ENCODE measurements around the gene UBXN6.

The UBXN6 gene

DNA sequence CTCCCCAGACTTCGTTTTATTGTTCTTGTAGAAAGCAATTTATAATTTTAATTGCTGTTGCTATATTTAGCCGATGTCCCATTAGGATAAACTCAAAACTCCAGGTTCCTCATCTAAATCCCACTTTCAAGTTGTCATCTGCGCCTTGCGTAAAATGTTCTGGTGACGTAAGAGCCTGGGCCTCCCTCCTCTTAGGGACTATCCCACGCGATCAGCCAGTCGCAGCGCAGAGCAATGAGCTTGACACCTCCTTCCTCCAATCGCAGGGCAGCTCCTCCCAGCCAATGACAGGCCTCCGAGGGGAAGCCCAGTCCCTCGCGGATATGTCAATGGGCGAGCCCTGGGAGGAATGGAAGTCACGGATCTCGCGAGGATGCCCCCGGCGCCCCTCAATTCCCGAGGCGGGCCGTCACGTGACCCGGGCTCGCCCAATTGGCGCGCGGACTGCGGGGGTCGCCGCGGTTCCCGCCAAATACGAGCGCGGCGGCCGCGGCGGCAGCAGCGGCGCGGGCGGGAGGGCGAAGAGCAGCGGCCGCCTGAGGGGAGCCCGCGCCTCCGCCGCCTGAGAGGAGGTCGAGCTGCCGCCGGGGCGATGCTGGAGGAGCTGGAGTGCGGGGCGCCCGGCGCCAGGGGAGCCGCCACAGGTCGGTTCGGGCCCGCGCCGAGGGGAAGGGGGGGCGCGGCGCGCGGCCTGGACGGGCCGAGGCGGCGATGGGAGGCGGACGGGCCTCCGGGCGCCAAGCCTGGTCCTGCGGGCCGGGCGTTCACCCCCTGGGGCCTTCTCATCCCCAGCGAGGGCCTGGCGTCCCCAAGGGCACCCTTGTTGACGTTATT lies 55.2 kb downstream of the UBXN6 start, which contains the start of gene CHAF1A:
TSS of gene CHAF1A (plus strand) at position 470 of the 834 bp plus-strand sequence. CDS start at position 593, 123 bp downstream.
- peak; percentile 96 for DNase-seq

DNA sequence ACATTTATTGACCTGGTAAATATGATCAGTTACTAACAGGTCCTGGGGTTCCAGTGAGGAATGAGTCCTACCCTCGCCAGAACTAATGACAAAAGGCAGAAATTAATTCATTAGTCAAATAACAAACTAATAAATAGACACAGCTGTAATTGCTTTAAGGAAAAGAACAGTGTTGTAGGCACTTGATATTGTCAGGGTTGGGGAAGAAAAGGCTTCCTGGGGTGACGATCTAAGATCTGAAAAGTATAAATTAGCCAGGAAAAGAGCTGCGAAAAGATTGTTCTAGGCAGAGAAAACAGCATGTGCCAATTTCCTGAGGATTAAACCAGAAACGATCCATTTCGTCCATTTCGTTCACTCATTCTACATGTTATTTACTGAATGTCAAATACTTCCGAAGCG lies 55.8 kb downstream of the UBXN6 start:
- DNase-seq, result no peak

DNA sequence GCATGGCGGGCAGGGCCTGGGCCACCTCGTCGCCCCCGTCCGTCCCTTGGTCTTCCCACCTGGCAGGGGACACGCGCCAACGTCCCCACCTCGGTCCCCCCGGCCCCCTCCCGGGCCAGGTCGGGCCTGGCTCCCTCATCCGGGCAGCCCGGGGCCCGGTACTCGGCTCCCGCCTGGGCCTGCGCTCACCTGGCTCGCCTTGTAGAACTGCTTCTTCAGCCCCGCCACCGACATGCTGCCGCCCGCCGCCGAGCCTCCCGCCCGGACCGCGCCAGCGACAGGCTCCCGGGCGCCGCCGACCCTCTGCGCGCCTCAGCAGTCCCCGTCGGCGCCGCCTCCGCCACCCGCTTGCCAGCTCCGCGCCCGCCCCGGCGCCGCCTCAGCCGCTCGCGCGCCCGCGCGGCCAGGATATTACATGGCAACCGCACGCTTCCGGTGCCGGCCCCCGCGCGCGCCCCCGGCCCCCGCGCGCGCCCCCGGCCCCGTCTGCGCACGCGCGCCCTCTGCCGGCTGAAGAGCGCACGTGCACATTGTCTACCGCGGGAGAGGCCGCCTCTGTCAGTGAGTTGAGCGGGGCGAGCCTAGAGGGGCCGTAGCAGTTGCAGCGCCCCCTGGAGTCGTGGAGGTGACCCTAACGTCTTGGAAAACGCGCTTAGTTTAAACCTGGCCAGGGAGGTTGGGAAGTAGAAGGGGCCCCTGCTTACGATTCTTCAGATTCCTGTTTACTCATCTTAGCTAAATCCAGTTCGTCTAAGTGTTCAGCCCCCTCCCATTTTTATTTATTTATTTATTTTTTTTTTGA lies 57.3 kb downstream of the UBXN6 start, which contains the start of gene SH3GL1:
TSS of gene SH3GL1 (minus strand) at position 413 of the 802 bp plus-strand sequence. CDS start at position 234, 179 bp downstream.
- peak; percentile 91 for DNase-seq

DNA sequence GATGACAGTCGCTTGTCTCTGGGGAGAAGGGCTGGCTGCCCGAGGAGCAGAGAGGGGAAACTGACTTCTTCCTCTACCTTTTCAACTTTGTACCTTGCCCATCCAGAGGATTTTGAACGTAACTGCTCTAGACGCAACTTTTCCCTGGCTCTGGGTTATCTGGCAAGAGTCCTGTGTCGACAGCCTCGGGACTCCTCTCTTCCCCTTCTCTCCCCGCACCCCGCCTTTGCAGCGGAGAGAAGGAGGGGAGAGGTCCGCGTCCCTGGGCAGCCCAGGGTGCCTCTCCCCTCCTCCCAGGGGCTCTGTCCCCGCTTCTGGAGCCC lies 57.8 kb downstream of the UBXN6 start:
- DNase-seq, result no peak

DNA sequence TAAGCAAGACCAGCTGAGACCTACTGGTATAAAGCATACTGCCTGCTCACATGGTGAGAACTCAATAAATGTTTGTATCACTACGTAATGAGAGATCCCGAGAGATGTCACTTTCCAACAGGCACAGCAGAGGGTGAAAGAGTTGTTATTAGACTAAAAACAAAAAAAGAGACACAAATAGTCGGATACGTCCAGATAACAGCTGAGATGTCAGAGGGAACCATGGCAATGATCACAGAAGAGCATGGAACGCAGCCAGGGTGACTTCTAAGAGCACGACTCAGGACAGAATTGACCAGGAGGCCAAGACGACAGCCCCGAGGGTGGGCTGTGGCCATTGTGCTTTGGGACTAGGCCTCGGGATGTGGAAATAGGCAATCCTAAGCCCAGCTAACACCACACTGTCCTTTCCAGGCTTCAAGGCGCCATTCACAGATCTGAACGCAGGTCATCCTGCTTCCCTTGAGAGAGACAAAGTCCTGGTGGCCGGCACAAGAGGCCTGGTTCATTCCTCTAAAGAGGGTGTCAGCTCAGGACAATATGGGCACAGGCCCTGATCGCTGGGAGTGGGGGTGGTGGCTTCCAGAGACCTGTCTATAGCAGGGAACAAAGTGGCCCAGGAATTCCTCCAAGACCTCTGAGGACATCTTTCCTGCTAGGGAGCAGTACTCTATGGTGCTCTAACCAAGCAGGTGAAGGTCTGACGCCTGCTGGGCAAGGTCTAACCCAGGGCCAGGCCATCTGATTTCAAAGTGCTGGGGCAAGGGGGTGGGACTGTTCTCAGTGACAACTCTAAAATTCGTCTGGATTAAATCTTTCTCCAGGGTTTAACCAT lies 60.4 kb downstream of the UBXN6 start:
- DNase-seq, result no peak

Measured in NCI-H748 treated with DMSO at 0.1 percent for 48 hours (cell line).